Hindlimb muscle (tissue), 1 donor: Measurements from ENCODE around the gene LYPD3. TPM values are rescaled to one million over a fixed set of nuclear protein-coding genes. Genes with fewer than 3 reads are reported as not detected.

ENCODE experiments used
- DNase-seq: peaks from one replicate; pipeline ENCODE4 v3.0.0-alpha.2; 2013
- polyA plus RNA-seq: library from polyadenylated mRNA; unstranded; fragments of 120-200 nt; gene quantifications from one replicate; pipeline ENCODE4 v1.2.1, GENCODE V29; 2013; ENCODE audit not compliant: insufficient read length

LYPD3 gene
- polyA plus RNA-seq, 1 donor = 2.4 TPM

DNA sequence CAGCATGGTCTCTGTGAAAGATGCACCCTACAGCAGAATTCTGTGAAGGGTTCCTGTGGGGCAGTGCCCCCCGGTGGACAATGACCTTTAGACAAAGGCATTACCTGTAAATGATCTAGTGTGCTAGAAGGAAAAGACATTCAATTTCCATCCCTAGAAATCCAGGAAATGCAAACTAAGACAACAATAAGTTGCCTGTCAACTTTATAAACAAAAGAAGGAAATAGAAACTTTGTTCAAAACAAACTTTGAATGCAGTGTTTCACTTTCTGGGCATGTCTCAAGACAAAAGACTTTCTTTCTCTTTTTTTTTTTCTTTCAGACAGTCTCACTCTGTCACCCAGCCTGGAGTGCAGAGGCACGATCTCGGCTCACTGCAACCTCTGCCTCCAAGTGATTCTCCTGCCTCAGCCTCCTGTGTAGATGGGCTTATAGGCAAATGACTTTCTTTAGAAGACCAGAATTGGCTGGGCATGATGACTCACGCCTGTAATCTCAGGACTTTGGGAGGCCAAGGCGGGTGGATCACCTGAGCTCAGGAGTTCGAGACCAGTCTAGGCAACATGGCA, 35.2 kb downstream of the LYPD3 start:
- no peak for DNase-seq

DNA sequence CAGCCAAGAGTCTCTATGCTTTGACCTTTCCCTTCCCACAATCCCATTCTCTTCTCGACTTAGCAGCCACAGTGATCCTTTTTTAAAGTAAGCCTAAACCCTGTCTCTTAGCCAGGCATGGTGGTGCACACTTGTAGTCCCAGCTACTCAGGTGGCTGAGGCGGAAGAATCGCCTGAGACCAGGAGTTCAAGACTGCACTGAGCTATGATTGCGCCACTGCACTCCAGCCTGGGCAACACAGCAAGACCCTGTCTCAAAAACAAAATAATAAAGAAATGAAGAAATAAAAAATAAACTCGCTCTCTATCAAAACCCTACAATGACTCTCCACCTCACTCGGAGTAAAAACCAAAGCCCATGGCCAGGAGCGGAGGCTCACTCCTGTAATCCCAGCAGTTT, 36.0 kb downstream of the LYPD3 start:
- no peak for DNase-seq

DNA sequence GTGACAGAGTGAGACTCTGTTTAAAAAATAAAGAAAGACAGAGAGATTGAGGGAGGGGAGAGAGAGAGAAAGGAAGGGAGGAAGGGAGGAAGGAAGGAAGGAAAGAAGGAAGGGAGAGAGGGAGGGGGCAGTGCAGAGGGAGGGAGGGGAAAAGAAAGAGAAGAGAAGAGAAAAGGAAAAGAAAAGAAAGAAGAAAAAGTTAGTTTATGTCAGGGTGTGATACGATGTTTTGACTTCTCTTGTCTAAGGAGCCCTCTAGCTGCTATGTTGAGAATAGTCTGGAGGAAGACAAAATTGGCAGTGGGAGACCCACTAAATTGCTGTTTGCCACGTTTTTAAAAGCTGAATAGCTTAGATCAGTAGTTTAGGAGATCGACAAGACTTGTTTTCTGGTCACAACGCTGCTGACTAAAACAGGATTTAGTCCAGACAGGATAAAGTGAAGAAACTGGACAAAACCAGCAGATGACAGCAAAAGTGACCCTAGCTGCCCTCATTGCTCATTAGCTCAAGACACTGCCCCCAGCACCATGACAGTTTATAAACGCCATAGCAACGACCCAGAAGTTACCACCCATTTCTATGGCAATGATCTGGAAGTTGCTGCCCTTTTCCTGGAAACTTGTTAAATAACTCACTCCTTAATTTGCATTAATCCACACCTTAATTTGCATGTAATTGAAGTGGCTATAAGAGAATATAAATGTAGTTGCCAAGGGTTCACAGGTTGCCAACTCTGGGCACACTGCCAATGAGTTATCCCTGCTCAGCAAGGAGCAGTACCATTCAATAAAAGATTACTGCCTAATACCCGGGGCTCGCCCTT, 39.6 kb downstream of the LYPD3 start:
- DNase-seq = no peak

DNA sequence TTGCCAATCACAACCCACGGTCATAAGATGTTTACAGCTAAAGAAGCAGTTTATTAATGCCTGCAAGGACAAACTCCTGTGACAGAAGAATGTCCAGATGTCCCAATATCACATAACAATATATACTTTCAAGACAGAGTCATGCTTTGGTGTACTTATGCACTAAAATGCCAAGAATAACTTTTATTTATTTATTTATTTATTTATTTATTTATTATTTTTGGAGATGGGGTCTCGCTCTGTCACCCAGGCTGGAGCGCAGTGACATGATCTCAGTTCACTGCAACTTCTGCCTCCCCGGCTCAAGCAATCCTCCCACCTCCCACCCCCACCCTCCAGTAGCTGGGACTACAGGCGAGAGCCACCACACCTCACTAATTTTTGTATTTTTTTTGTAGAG, 41.6 kb downstream of the LYPD3 start:
- DNase-seq = no peak

DNA sequence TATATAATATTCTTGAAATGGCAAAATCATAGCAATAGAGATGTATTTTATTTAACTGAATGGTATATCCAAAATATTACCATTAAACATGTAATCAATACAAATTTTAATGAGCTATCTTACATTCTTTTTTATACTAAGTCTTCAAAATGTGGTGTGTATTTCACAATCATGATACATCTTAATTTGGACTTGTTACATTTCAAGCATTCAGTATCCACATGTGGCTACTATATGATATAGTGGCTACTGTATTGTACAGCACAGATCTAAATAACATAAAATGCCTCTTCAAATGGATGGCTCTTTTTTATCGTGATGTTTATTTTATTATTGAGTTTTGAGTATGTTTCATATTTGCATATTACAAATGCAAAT, 42.7 kb downstream of the LYPD3 start:
- no peak for DNase-seq

DNA sequence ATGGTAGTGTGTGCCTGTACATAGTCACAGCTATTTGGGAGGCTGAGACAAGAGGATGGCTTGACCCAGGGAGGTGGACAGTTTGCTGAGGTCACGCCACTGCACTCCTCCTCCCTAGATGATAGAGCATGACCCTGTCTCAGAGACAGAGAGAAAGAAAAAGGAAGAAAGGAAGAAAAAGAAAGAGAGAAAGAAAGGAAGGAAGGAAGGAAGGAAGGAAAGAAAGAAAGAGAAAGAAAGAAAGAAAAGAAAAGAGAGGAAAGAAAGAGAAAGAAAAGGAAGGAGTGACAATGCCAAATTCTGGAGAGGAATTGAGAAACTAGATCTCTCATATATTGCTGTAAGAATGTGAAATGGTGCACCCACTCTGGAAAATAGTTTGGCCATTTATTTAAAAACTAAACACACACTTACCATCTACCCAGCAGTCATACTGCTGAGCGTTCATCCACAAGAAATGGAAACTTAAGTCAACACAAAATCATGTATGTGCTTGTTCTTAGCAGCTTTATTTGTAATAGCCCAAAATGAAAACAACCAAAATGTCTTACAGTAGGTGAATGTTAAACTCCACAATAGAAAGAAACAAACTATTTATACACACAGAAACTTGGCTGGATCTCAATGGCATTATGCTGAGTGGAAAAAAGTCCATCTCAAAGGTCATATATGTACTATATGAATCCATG, 43.3 kb downstream of the LYPD3 start:
- no peak for DNase-seq

DNA sequence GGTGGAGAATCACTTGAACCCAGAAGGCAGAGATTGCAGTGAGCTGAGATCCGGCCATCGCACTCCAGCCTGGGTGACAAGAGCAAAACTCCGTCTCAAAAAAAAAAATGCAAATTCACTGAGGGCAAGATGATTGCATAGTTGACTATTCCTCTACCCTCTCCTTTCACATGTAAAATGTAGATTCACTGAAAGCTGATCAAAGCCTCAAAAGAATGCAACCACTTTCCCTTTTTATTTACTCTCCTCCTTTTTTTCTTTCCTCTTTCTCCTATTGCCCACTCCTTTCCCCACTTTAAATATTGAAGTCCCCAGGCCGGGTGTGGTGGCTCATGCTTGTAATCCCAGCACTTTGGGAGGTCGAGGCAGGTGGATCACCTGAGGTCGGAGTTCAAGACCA, 44.5 kb downstream of the LYPD3 start:
- DNase-seq = no peak

DNA sequence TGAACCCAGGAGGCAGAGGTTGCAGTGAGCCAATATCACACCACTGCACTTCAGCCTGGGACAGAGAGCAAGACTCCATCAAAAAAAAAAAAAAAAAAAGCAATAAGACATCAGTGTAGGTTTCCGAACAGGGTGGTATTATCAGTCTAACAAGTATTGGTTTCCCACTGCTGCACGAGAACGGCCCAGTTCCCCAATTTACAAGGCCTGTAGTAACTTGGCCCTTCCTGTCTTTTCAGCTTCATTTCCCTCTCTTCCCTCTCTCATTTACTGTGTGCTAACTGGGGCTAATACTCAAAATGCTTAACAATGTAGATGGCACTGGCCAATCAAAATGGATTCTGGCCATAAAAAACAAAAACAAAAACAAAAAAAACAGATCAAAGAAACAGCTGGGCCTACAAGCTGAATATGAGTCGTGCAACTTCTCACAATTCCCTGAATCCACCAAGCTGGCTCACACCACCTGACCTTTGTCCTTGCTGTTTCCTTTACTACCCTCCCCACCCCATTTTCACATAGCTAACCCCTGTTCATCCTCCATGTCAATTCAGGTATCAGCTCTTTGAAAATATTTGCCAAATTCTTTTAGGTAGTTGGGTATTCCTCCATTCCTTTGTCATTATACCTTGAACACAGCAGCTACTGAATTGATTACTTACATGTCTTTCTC, 48.3 kb downstream of the LYPD3 start:
- no peak for DNase-seq

DNA sequence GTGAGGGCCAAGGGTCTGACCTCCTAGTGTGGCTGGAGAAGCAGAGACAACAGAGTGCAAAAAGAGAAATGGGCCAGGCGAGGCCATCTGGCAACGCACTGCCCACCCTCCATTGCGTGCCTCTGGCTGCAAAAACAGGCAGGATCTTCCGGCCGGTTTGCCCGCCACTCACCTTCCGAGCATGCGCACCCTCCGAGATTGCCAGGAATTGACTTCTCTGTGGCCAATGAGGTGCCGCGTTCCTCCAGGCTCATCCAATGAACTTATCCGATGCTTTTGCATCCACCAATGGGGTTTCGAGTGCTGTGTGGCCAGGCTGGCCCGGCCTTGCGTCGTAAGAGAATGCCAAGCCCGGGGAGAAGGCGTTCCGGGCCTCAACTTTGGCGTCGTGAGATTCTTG, 50.9 kb downstream of the LYPD3 start, which contains the start of gene TEX101:
Gene TEX101 (plus strand): TSS at position 337 of the 400 bp plus-strand sequence. CDS start 1,030 bp downstream, outside the sequence.
- DNase-seq = no peak

DNA sequence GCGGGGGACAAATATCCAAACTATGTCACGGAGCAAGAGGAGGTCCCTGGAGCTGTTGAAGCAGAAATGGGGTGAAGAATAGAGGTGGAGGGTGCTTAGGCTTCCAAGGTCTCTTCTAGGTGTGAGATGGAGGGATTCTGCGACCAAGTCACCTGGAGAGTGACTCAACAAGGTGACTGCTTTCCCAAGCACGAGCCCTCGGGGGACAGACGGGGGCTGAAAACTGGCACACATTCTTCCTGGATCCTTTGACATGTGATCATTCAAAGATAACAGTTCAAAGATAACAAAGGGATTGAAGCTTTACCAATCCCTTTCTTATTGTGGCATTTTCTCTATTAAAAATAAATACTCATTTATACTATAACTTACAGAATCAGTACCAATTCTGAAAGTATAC, 53.0 kb downstream of the LYPD3 start:
- DNase-seq = no peak

Other genes with a start within 250 kb of the LYPD3 start
- gene PSG9, start 196.1 kb downstream of the LYPD3 start, polyA plus RNA-seq = not detected
- 0.25 TPM for gene CD177, start 111.9 kb downstream of the LYPD3 start, polyA plus RNA-seq
- not detected for gene TEX101, start 50.7 kb downstream of the LYPD3 start, polyA plus RNA-seq
- 6.4 TPM for gene PHLDB3, start 39.1 kb upstream of the LYPD3 start, polyA plus RNA-seq
- gene ETHE1, start 61.6 kb upstream of the LYPD3 start, polyA plus RNA-seq = 18.0 TPM
- gene ZNF575, start 67.6 kb upstream of the LYPD3 start, polyA plus RNA-seq = 6.7 TPM
- gene XRCC1, start 109.9 kb upstream of the LYPD3 start, polyA plus RNA-seq = 39.5 TPM
- gene PINLYP, start 110.2 kb upstream of the LYPD3 start, polyA plus RNA-seq = 2.9 TPM
- gene IRGQ, start 130.5 kb upstream of the LYPD3 start, polyA plus RNA-seq = 13.8 TPM
- 9.9 TPM for gene ZNF576, start 131.0 kb upstream of the LYPD3 start, polyA plus RNA-seq
- 0.52 TPM for gene SRRM5, start 146.5 kb upstream of the LYPD3 start, polyA plus RNA-seq
- gene ZNF428, start 154.0 kb upstream of the LYPD3 start, polyA plus RNA-seq = 64.9 TPM
- gene CADM4, start 174.2 kb upstream of the LYPD3 start, polyA plus RNA-seq = 7.8 TPM
- gene PLAUR, start 204.6 kb upstream of the LYPD3 start, polyA plus RNA-seq = 6.5 TPM